ENCODE measurements around the gene ST8SIA2. TPM values are rescaled to one million over a fixed set of nuclear protein-coding genes. Genes with fewer than 3 reads are reported as not detected.

ST8SIA2 gene
- total RNA-seq, 4 donors from 2014 or later: not detected

GRCh38 chr15:92361321-92362000 lies 32.2 kb upstream of the ST8SIA2 start:
- Histone ChIP-seq H3K36me3 (no peaks in the 10 kb centered on the region), H3K9me3 (no peaks in the 10 kb centered on the region), H3K4me1 (no peaks in the 10 kb centered on the region), H3K4me3 (no peak overlapping the region), H3K27me3 (peaks cover 11% of the 10 kb centered on the region), H3K27ac (no peak overlapping the region)
- WGBS, 2 donors (ENCODE audit: low coverage in 1 of 2): 61 to 70% methylated on average over 9 to 10 of the region's 10 CpGs
- no peak for ATAC-seq
- TF ChIP-seq CTCF (IDR thresholded peaks at IDR 0.05): no peak
- TF ChIP-seq POLR2A (IDR thresholded peaks at IDR 0.05): no peak
- no peak for TF ChIP-seq POLR2AphosphoS5 (IDR thresholded peaks at IDR 0.05)
- TF ChIP-seq EP300 (IDR thresholded peaks at IDR 0.05): no peak

DNA sequence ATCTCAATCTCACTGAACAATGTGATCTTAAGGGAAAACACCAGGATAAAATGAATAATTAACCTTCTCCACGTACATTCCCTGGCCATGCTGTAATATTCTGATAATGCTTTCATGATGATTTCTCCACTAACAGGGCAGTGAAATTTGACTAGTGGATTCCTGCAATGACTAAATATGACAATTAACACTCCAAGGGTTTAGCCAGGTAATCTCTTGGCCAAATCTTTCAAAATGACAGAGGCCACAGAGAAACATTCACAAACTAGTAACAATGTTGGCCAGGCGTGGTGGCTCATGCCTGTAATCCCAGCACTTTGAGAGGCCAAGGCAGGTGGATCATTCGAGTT lies 31.7 kb upstream of the ST8SIA2 start:
- TF ChIP-seq CTCF (IDR thresholded peaks at IDR 0.05) (no peak), POLR2A (IDR thresholded peaks at IDR 0.05) (no peak), POLR2AphosphoS5 (IDR thresholded peaks at IDR 0.05) (no peak), EP300 (IDR thresholded peaks at IDR 0.05) (no peak)

DNA sequence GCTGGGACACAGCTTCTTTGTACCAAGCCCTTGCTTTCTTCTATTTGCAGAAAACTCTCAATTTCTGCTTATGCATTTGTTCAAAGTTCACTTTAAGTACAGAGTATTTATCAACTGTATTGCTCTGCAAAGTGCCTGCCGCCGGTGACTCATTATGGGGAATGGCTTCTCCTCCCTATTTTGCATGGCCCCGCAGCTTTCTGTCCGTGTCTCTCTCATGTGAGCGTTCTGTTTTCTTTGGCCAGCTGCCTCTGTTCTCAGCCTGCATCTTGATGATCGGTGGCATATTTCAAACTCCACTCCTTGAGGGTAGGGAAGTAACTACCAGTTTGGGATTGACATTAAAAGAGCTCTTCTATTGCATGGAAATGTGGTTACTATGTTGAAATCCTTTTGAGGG lies 28.6 kb upstream of the ST8SIA2 start:
- no peaks in the 10 kb centered on the region for H3K36me3 ChIP-seq

More for the DNA sequence above, 31.7 kb upstream of the ST8SIA2 start:
- Histone ChIP-seq H3K9me3 (no peaks in the 10 kb centered on the region), H3K27ac (no peak overlapping the region), H3K4me3 (no peak overlapping the region), H3K27me3 (peaks cover 11% of the 10 kb centered on the region), H3K36me3 (no peaks in the 10 kb centered on the region), H3K4me1 (no peaks in the 10 kb centered on the region)
- WGBS, 2 donors (ENCODE audit: low coverage in 1 of 2): 53 to 67% methylated on average over 1 of the region's 3 CpGs
- ATAC-seq: no peak

DNA sequence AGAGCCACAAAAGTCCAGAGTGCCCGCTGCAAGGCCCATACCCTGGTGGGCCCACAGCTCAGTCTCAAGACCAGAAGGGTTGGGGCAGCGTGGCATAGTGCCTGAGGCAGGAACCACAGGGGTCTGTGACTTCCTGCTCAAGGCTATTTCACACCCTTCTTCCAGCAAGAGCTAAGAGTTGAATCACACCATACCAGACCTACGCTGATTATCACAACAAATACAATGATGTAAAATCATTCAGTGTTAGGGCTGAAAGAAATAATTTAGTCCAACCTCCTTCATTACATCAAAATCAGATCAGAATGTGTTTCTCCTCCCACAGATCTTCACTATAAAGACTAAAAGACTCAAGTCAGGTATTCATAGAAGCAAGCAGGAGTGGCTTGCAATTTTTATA lies 27.8 kb upstream of the ST8SIA2 start:
- Histone ChIP-seq H3K4me3 (no peak overlapping the region), H3K27me3 (peaks cover 11% of the 10 kb centered on the region), H3K36me3 (no peaks in the 10 kb centered on the region), H3K27ac (no peak overlapping the region), H3K9me3 (no peaks in the 10 kb centered on the region), H3K4me1 (no peaks in the 10 kb centered on the region)
- ATAC-seq: no peak
- TF ChIP-seq CTCF (IDR thresholded peaks at IDR 0.05): no peak
- TF ChIP-seq POLR2AphosphoS5 (IDR thresholded peaks at IDR 0.05): no peak
- TF ChIP-seq POLR2A (IDR thresholded peaks at IDR 0.05): no peak
- TF ChIP-seq EP300 (IDR thresholded peaks at IDR 0.05): no peak
- 50 to 78% methylated on average over 2 to 3 of the region's 3 CpGs for WGBS, 2 donors (ENCODE audit: low coverage in 1 of 2)

More for the DNA sequence above, 28.6 kb upstream of the ST8SIA2 start:
- 24% methylated on average over 6 of the region's 6 CpGs; no CpG with 5 or more reads in 1 of the 2 donors for WGBS, 2 donors (ENCODE audit: low coverage in 1 of 2)
- peaks cover 11% of the 10 kb centered on the region for H3K27me3 ChIP-seq
- ATAC-seq: no peak
- H3K4me3 ChIP-seq: no peak overlapping the region
- H3K4me1 ChIP-seq: no peaks in the 10 kb centered on the region
- H3K9me3 ChIP-seq: no peaks in the 10 kb centered on the region
- TF ChIP-seq POLR2AphosphoS5 (IDR thresholded peaks at IDR 0.05) (no peak), CTCF (IDR thresholded peaks at IDR 0.05) (no peak), EP300 (IDR thresholded peaks at IDR 0.05) (no peak), POLR2A (IDR thresholded peaks at IDR 0.05) (no peak)
- H3K27ac ChIP-seq: no peak overlapping the region

DNA sequence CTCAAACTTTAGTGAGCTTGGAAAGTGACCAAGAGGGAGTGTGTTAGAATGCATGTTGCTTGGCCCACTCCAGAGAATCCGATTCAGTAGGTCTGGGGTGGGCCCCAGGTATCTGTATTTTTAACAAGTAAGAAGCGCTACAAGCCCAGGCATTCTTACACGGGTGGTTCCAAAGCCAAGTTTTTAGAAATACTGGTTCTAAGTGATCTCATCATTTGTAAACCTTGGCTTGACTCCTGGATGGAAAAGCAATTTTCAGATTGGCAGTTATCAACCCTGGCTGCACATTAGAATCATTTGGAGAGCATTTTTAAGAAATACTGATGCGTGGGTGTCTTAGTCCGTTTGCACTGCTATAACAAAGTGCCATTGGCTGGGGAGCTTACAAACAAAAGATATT lies 27.3 kb upstream of the ST8SIA2 start:
- Histone ChIP-seq H3K9me3 (no peaks in the 10 kb centered on the region), H3K27ac (no peak overlapping the region), H3K27me3 (peaks cover 11% of the 10 kb centered on the region), H3K4me1 (no peaks in the 10 kb centered on the region), H3K36me3 (no peaks in the 10 kb centered on the region), H3K4me3 (no peak overlapping the region)
- TF ChIP-seq CTCF (IDR thresholded peaks at IDR 0.05): no peak
- no peak for TF ChIP-seq EP300 (IDR thresholded peaks at IDR 0.05)
- no peak for TF ChIP-seq POLR2A (IDR thresholded peaks at IDR 0.05)
- no peak for TF ChIP-seq POLR2AphosphoS5 (IDR thresholded peaks at IDR 0.05)
- no peak for ATAC-seq
- WGBS, 2 donors (ENCODE audit: low coverage in 1 of 2): 73 to 81% methylated on average over 4 to 5 of the region's 5 CpGs

Data from gastroesophageal sphincter (tissue), 4 donors.